Natural killer cell treated with Interleukin-12 subunit alpha and Interleukin-12 subunit beta and Interleukin-15 and Interleukin-18, amount 100 ng/mL, for 72 hours (primary cell): ENCODE data around the gene CEP83. TPM values are rescaled to one million over a fixed set of nuclear protein-coding genes. Genes with fewer than 3 reads are reported as not detected.

Experiments
- ATAC-seq, 2 donors: fragments of 150-1000 bp; cut with Tn5 transposase in 1 of 2; sonication (Bioruptor Pico), chemical (Tn5 transposase) in 1 of 2; 2 replicates each; pipeline ENCODE4 v1.10.0; 2021
- DNase-seq: peaks from one replicate; pipeline ENCODE4 v3.0.0; 2022; ENCODE audit warnings: low spot score
- H3K27ac Mint-ChIP-seq, 2 donors: 1 replicate in 1 of 2; 2 replicates in 1 of 2; pipeline ENCODE4 v1.8.0; 2022; ENCODE audit warnings: mixed read lengths in 2 of 2, mild to moderate bottlenecking in 1 of 2, moderate library complexity in 1 of 2
- H3K27me3 Mint-ChIP-seq, 2 donors: 1 replicate in 1 of 2; 2 replicates in 1 of 2; pipeline ENCODE4 v1.8.0; 2022; ENCODE audit warnings: mixed read lengths in 2 of 2
- H3K36me3 Mint-ChIP-seq: one replicate; pipeline ENCODE4 v1.8.0; 2022; ENCODE audit warnings: mixed read lengths
- H3K4me1 Mint-ChIP-seq, 2 donors: 1 replicate in 1 of 2; 2 replicates in 1 of 2; pipeline ENCODE4 v1.8.0; 2022; ENCODE audit warnings: low read depth in 2 of 2, mixed read lengths in 2 of 2, mild to moderate bottlenecking in 1 of 2
- H3K4me3 Mint-ChIP-seq: one replicate; pipeline ENCODE4 v1.8.0; 2022; ENCODE audit warnings: mixed read lengths
- H3K9me3 Mint-ChIP-seq: 2 replicates; pipeline ENCODE4 v1.8.0; 2022; ENCODE audit warnings: mixed read lengths
- total RNA-seq, 2 donors: library from RNA; stranded (reverse); gene quantifications; one replicate each; pipeline ENCODE4 v1.2.3, GENCODE V29; 2022

CEP83 gene
- total RNA-seq, 2 donors from 2014 or later: 17.6 to 37.8 TPM

- Mint-ChIP-seq H3K36me3 (peaks cover 39% of the 10 kb centered on the region), H3K27ac (no peak overlapping the region)
- no peak for ATAC-seq
Measured at GRCh38 chr12:94297096-94297699, 162.5 kb downstream of the CEP83 start.

GRCh38 chr12:94290353-94290752 is 169.3 kb downstream of the CEP83 start:
- Mint-ChIP-seq H3K27me3 (no peaks in the 10 kb centered on the region), H3K9me3 (no peaks in the 10 kb centered on the region), H3K4me1 (peaks cover 0 to 2% of the 10 kb centered on the region in 2 donors), H3K27ac (no peak overlapping the region), H3K4me3 (no peak overlapping the region), H3K36me3 (peaks cover 5% of the 10 kb centered on the region)
- ATAC-seq (no peak), DNase-seq (no peak)

More at GRCh38 chr12:94297096-94297699, 162.5 kb downstream of the CEP83 start:
- H3K9me3 Mint-ChIP-seq: no peaks in the 10 kb centered on the region
- H3K4me1 Mint-ChIP-seq: peaks cover 7 to 8% of the 10 kb centered on the region in 2 donors
- no peak for DNase-seq
- H3K27me3 Mint-ChIP-seq: no peaks in the 10 kb centered on the region
- no peak overlapping the region for H3K4me3 Mint-ChIP-seq

GRCh38 chr12:94289461-94290312 is 170.0 kb downstream of the CEP83 start:
- Mint-ChIP-seq H3K9me3 (no peaks in the 10 kb centered on the region), H3K4me3 (no peak overlapping the region), H3K27ac (peak overlapping the region in 1 of 2 donors; percentile 53), H3K36me3 (peaks cover 4% of the 10 kb centered on the region), H3K27me3 (no peaks in the 10 kb centered on the region), H3K4me1 (peaks cover 0 to 5% of the 10 kb centered on the region in 2 donors)
- no peak for DNase-seq
- no peak for ATAC-seq

- DNase-seq (no peak), ATAC-seq (no peak)
- Mint-ChIP-seq H3K27ac (peak overlapping the region in 1 of 2 donors; percentile 33), H3K27me3 (no peaks in the 10 kb centered on the region), H3K4me1 (peaks cover 14 to 20% of the 10 kb centered on the region in 2 donors), H3K9me3 (peaks cover 5% of the 10 kb centered on the region), H3K4me3 (no peak overlapping the region), H3K36me3 (peaks cover 6% of the 10 kb centered on the region)
Measured at GRCh38 chr12:94287245-94287628, 172.4 kb downstream of the CEP83 start.

GRCh38 chr12:94286583-94287244 is 173.0 kb downstream of the CEP83 start:
- Mint-ChIP-seq H3K4me3 (no peak overlapping the region), H3K27me3 (no peaks in the 10 kb centered on the region), H3K27ac (no peak overlapping the region), H3K9me3 (peaks cover 5% of the 10 kb centered on the region), H3K4me1 (peaks cover 19 to 24% of the 10 kb centered on the region in 2 donors), H3K36me3 (peaks cover 6% of the 10 kb centered on the region)
- ATAC-seq (no peak), DNase-seq (no peak)

GRCh38 chr12:94285943-94286582 is 173.6 kb downstream of the CEP83 start:
- DNase-seq (no peak), ATAC-seq (no peak)
- Mint-ChIP-seq H3K27ac (no peak overlapping the region), H3K9me3 (peaks cover 5% of the 10 kb centered on the region), H3K27me3 (no peaks in the 10 kb centered on the region), H3K4me3 (no peak overlapping the region), H3K36me3 (peaks cover 6% of the 10 kb centered on the region), H3K4me1 (peaks cover 21 to 25% of the 10 kb centered on the region in 2 donors)

- H3K27me3 Mint-ChIP-seq: no peaks in the 10 kb centered on the region
- H3K9me3 Mint-ChIP-seq: peaks cover 5% of the 10 kb centered on the region
- H3K27ac Mint-ChIP-seq: peak overlapping the region in 1 of 2 donors; percentile 47
- H3K4me3 Mint-ChIP-seq: no peak overlapping the region
- peaks cover 6% of the 10 kb centered on the region for H3K36me3 Mint-ChIP-seq
- DNase-seq (no peak), ATAC-seq (peak in 1 of 2 donors; percentile 4)
- H3K4me1 Mint-ChIP-seq: peaks cover 21 to 28% of the 10 kb centered on the region in 2 donors
Measured at GRCh38 chr12:94284859-94285258, 174.8 kb downstream of the CEP83 start.

- H3K27ac Mint-ChIP-seq: no peak overlapping the region
- no peak for DNase-seq
- peaks cover 21 to 29% of the 10 kb centered on the region in 2 donors for H3K4me1 Mint-ChIP-seq
- peaks cover 5% of the 10 kb centered on the region for H3K9me3 Mint-ChIP-seq
- H3K27me3 Mint-ChIP-seq: no peaks in the 10 kb centered on the region
- ATAC-seq: no peak
- H3K4me3 Mint-ChIP-seq: no peak overlapping the region
- H3K36me3 Mint-ChIP-seq: peaks cover 6% of the 10 kb centered on the region
Measured at GRCh38 chr12:94284046-94284445, 175.6 kb downstream of the CEP83 start.

- Mint-ChIP-seq H3K9me3 (peaks cover 5% of the 10 kb centered on the region), H3K36me3 (peaks cover 11% of the 10 kb centered on the region), H3K4me3 (peak overlapping the region; percentile 71), H3K27me3 (no peaks in the 10 kb centered on the region), H3K4me1 (peaks cover 21 to 29% of the 10 kb centered on the region in 2 donors), H3K27ac (peak overlapping the region; percentile 63 to 86)
- DNase-seq (no peak), ATAC-seq (peak; percentile 64 to 76)
Measured at GRCh38 chr12:94282675-94283074, 177.0 kb downstream of the CEP83 start.

- ATAC-seq: no peak
- Mint-ChIP-seq H3K4me1 (peaks cover 21 to 31% of the 10 kb centered on the region in 2 donors), H3K27ac (no peak overlapping the region), H3K4me3 (no peak overlapping the region), H3K9me3 (peaks cover 5% of the 10 kb centered on the region), H3K36me3 (peaks cover 11% of the 10 kb centered on the region), H3K27me3 (no peaks in the 10 kb centered on the region)
- DNase-seq: no peak
Measured at GRCh38 chr12:94280063-94280462, 179.6 kb downstream of the CEP83 start.

- H3K4me1 Mint-ChIP-seq: peaks cover 13 to 19% of the 10 kb centered on the region in 2 donors
- no peak overlapping the region for H3K4me3 Mint-ChIP-seq
- H3K27me3 Mint-ChIP-seq: no peaks in the 10 kb centered on the region
- ATAC-seq: no peak
- no peak for DNase-seq
- no peaks in the 10 kb centered on the region for H3K9me3 Mint-ChIP-seq
- H3K36me3 Mint-ChIP-seq: peaks cover 6% of the 10 kb centered on the region
- no peak overlapping the region for H3K27ac Mint-ChIP-seq
Measured at GRCh38 chr12:94277426-94278000, 182.2 kb downstream of the CEP83 start.

GRCh38 chr12:94276725-94277124 is 182.9 kb downstream of the CEP83 start:
- H3K9me3 Mint-ChIP-seq: no peaks in the 10 kb centered on the region
- ATAC-seq (no peak), DNase-seq (no peak)
- peaks cover 13% of the 10 kb centered on the region for H3K36me3 Mint-ChIP-seq
- peaks cover 13 to 18% of the 10 kb centered on the region in 2 donors for H3K4me1 Mint-ChIP-seq
- no peak overlapping the region for H3K4me3 Mint-ChIP-seq
- H3K27me3 Mint-ChIP-seq: no peaks in the 10 kb centered on the region
- no peak overlapping the region for H3K27ac Mint-ChIP-seq

- no peaks in the 10 kb centered on the region for H3K27me3 Mint-ChIP-seq
- peaks cover 17% of the 10 kb centered on the region for H3K36me3 Mint-ChIP-seq
- peak overlapping the region in 1 of 2 donors; percentile 40 for H3K27ac Mint-ChIP-seq
- peaks cover 26 to 31% of the 10 kb centered on the region in 2 donors for H3K4me1 Mint-ChIP-seq
- DNase-seq (no peak), ATAC-seq (no peak)
- H3K9me3 Mint-ChIP-seq: no peaks in the 10 kb centered on the region
- no peak overlapping the region for H3K4me3 Mint-ChIP-seq
Measured at GRCh38 chr12:94273272-94273671, 186.4 kb downstream of the CEP83 start.
